Measurements from ENCODE around the gene PAXIP1.

The PAXIP1 gene

DNA sequence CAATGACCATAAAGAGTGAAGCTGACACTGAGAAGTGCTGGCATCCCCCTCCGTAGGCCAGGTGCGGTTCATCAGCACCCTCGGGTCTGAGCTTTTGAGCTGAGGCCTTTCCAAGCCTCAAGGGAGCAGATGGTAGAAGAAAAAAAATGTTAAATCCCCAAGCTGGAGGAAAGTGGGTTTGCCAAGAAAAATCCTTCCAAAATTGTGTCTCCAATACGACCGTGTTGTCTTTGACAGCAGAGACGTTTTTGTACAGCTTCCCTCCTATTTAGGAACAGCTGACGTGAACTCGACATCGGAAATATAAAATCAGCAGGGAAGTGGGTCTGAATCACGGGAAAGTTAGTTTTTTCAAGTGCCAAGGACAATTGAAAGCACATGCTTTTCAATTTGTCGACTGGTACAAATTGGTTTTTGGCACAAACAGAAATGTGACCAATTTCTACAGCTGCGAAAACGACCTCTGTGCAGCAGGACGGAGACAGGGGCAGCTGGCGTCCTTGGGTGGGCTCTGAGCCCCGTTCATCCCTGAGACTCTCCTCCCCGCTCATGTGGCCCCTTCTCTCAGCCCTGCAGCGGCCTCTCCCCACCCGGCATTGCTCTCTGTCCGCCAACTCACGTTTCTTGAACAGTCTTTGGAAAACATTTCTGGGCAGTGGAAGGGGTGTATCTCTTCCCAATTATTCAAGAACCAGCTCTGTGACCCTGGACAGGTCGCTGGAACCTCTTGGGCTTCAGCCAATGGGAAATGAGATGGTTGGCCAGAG lies 89.9 kb downstream of the PAXIP1 start:
- DNase-seq (ENCODE audit: low read depth), result no peak

DNA sequence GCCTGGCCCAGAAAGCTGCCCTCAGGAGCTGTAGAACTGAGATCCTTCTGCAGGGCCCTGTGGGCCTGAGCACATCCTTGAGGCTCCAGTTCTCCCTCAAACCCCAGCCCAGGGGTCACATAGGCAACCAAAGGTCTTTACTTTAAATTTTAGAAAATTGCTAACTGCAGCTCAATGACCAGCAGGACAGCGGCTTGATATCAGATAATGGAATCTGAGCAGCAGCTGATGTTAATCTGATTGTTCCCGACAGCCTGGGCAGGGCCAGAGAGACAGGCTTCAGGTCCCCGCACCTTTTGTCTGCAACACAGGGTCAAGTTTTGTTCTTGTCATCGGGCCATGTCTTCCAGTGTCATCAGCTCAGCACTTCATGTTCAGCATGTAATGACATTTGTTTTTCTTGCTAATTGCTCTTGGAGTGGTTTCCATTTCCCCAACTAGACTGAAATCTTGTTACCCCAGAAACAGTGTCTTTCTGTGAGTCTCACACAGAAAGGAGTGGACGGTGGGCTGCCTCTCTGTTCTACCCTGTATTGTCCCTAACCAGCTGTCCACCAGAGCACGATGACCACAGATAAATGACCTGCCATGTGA lies 91.0 kb downstream of the PAXIP1 start:
- DNase-seq (ENCODE audit: low read depth), result no peak

DNA sequence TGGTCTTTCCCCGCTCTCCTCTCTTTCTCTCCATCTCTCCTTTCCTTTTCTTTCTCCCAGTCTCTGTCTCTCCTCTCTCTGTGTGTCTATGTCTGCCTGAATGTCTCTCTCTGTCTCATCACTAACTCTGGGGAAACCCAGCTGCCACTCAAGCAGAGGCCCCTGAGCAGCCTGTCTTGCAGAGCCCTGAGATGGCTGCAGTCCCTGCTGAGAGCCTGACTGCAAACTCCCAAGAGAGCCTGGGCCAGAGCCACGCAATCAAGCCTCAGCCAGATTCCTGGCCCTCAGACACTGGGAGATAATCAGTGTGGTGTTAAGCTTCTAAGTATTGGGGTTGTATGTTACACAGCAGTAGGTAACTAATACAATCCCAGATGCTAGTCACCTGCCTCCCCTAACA lies 91.5 kb downstream of the PAXIP1 start:
- no peak for DNase-seq (ENCODE audit: low read depth)

DNA sequence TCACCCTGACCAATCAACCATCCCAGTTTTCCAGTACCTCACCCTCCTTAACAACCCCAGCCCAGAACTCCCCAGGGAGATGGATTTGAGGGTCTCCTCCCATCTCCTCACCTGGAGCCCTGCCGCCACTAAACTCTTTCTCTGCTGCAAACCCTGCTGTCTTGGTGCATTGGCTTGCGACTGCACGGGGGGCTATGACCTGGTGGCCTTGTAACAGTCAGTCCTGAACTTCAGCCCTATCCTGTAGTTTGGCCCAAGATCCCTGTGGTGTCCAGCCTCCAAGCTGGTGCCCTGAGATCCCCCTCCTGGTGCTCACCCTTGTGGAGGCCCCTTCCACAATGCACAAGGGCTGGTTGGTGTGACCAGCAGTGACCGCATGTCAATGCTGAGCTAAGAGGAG lies 91.9 kb downstream of the PAXIP1 start:
- no peak for DNase-seq (ENCODE audit: low read depth)

DNA sequence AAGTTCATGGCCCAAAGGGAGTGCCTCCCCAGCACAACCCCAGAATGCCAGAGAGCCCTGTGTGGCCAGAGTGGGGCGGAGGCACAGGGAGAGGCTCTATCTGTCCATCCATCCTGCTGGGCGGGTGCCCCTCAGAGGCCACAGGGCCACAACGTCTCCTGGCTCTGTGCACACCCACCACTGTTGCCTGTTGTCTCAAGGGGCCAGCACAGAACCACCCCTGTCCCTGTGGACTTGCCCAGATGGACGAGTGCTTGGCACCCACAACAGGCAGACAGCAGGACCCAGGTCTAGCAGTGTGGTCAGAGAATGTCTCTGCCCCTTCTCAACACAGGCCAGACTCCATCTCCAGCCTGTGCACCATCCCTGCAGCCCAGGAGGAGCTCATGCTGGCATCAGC lies 92.8 kb downstream of the PAXIP1 start:
- DNase-seq (ENCODE audit: low read depth), result no peak

DNA sequence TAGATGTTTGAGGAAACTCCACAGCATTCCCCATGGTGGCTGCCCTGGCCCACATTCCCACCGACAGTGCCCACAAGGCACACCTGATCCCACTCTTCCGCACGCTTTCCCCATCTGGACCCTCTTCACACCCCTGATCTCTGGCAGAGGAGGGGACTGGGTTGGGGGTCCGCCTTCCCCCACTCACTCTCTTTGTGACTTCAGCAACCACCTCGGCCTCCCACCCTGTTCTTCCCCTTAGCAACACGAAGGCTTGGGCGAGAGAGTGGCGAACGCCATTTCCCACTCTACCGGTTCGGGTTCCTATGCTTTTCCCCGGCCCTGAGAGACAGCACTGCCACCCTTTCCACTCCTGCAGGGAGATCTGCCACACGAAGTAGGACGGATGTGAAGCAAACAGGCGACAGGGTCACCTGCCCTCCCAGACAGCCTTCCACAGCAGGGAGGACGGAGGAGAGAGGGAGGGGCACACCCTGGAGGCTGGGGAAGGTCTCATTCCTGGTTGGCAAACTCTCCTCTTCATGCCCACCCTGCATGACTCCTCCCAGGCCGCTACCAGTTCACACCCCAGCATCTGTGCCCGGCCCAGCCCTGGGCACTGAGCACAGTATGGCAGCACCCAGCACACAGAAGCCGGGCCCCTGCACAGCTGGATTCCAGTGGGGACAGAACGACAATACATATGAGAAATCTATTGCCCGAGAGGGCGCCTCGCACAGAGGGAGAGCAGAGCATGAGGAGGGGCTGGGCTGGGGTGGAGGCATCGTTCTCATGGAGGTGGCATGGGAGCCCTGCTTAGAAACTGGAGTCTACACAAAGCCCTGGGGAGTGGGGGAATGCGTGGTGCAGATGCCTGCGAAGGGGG lies 93.5 kb downstream of the PAXIP1 start:
- DNase-seq (ENCODE audit: low read depth), result no peak

DNA sequence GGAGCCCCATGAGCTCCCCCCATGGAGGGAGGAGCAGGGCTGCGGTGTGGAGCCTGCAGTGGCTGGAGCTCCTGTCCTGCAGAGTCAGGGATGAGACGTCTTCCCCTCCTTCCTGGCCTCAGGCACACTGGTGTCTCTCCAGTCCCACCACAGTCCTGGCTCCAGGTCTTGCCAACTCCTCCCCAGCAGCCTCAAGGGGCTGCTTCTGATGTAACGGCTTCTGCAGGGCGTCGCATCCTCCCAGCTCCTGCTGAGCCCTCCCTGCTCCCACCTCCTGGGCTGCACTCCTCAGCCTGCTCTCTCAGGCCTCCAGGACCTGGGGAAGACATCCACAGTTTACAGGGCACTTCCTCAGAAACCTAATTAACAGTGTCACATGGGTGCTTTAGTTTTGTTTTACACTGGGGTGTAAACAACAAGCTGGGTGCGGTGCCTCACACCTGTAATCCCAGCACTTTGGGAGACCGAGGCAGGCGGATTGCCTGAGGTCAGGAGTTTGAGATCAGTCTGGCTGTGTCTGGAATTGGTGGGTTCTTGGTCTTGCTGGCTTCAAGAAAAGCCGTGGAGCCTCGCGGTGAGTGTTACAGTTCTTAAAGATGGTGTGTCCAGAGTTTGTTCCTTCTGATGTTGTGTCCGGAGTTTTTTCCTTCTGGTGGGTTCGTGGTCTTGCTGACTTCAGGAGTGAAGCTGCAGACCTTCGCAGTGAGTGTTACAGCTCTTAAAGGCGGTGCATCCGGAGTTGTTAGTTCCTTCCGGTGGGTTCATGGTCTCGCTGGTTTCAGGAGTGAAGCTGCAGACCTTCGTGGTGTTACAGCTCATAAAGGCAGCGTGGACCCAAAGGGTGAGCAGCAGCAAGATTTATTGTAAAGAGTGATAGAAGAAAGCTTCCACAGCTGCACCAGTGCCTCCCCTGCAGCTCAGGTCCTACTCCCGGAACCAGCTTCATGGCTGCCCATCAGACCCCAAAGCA lies 95.0 kb downstream of the PAXIP1 start:
- DNase-seq (ENCODE audit: low read depth), result no peak

DNA sequence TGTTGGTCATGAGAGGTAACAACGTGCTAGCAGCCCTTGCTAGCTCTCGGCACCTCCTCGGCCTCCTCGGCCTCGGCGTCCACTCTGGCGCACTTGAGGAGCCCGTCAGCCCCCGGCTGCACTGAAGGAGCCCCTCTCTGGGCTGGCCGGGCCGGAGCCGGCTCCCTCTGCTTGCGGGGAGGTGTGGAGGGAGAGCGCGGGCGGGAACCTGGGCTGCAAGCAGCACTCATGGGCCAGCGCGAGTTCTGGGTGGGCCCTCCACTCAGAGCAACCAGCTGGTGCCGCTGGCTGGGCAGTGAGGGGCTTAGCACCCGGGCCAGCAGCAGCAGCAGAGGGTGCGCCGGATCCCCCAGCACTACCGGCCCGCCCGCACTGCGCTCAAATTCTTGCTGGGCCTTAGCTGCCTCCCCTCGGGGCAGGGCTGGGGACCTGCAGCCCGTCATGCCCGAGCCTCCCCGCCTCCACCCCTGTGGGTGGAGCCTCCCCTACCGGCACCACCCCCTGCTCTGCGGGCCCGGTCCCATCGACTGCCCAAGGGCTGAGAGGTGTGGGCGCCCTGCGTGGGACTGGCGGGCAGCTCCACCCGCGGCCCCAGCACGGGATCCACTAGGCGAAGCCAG lies 96.1 kb downstream of the PAXIP1 start:
- no peak for DNase-seq (ENCODE audit: low read depth)

DNA sequence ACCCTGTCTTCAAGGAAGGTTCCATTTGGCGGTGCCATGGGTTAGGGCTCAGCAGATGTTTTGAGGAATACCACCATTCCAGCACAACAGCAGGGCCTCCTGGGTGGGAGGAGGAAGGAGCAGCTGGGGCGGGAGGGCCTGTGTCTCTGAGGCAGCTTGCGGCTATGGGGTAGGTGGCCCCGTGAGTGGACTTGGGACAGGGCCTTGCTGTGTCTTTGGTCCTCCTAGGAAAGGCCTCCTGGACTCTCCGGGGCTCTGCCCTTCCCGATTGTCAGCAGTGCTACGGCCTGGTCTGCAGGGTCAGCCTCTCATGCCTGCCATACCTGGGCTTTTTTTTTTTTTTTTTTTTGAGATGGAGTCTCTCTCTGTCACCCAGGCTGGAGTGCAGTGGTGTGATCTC lies 96.7 kb downstream of the PAXIP1 start:
- DNase-seq (ENCODE audit: low read depth), result no peak

DNA sequence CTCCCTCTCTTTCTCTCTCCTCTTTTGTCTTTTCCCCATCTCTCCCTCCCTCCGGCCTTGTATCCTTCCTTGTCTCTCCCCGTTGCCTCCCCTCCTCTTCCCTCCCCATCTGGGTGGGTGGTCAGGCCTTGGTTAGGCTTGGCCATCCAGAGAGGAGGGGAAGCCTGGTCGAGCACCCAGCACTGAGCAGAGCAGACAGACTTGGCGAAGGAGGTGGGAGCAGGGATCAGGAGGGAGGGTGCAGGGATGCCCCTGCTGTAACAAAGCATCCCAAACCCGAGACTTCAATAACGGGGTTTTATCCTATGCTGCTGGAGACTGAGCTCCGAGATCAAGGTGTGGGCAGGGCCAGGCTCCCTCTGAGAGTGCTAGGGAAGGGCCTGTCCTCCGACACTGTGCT lies 97.3 kb downstream of the PAXIP1 start:
- DNase-seq (ENCODE audit: low read depth), result no peak

DNA sequence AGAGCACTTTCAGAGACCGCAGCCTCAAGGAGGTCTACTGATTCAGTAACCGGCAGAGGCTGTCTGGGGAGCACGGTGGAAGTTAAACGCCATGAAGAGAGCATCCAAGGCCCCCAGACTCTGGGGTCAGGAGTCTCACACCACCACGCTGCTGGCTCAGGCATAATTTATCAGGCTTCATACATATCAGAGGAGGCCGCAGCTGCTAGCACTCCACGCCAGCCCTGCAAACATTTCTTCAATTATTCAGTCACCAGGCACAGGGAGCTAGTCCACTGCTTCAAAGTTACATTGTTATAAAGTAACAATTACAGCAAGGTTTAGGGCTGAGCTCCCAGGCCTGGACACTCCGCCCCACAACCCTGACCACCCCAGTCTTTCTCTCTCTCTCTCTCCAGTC lies 97.8 kb downstream of the PAXIP1 start:
- no peak for DNase-seq (ENCODE audit: low read depth)

DNA sequence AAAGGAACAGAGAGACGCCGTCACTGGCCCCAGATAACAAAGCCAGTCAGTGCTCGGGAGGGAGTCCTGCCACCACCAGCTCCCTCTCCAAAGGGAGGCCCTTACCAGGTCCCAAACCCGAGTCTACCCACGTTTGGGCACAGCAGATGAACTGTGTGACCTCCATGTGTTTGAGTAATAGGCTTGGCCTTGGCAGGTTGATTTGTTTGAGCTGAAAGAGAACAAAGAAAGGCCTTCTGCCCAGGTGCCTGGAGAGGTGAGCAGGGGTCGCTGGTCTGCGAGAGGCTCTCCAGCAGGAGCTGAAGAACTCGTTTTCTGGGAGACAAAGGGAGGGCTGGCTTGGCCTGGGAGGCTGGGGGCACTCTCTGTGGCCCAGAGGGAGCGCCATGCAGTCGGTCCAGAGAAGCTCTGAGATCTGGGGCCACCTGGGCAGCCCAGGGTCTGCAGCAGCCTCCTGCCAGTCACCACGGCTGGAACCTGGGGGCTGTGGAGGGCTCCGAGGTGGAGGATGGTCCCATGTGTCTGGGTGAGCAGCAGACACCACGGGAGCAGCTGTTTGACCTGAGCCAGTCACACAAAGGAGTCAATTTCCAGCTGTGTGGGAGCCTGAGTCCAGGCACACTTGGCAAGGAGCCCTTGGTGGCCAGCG lies 99.7 kb downstream of the PAXIP1 start:
- no peak for DNase-seq (ENCODE audit: low read depth)

DNA sequence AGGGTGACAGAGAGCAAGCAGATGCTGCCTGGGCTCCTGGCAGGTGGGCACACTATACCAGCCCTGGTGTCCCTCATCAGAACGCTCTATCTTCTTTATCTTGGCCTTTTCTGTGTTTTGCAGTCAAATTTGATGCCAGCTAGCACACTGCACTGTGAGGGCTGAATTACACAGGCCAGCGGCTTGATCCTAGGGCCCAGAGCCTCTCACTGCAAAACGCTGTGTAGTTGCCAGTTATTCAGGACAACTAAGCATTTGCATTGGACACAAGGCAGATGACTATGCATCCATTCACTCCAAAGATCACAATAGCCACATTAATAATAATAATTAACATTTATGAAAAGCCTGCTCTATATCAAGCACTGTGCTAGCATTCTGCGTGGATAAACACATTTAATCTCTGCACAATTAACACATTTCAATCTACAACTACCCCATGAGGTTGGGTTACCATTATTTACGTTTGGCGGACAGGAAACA lies 100.3 kb downstream of the PAXIP1 start:
- no peak for DNase-seq (ENCODE audit: low read depth)

DNA sequence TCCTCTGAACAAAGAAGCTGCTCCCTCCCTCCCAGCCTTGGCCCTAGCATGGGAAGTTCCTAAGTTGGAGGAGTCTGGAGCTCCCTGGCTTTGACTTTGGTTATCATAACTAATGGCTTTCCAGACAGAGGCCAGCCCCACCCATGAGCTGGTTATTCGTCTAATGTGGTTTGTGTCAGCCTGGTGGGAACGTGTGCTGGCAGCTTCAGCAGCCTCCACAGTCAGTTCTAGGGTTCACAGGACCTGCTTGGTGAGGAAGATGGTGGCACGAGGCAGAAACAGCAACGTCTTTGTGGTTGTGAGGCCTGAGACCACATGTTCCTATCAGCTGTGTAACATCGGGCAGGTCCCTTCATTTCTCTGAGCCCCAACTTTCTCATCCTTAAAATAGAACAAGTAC lies 103.1 kb downstream of the PAXIP1 start:
- DNase-seq (ENCODE audit: low read depth), result no peak

DNA sequence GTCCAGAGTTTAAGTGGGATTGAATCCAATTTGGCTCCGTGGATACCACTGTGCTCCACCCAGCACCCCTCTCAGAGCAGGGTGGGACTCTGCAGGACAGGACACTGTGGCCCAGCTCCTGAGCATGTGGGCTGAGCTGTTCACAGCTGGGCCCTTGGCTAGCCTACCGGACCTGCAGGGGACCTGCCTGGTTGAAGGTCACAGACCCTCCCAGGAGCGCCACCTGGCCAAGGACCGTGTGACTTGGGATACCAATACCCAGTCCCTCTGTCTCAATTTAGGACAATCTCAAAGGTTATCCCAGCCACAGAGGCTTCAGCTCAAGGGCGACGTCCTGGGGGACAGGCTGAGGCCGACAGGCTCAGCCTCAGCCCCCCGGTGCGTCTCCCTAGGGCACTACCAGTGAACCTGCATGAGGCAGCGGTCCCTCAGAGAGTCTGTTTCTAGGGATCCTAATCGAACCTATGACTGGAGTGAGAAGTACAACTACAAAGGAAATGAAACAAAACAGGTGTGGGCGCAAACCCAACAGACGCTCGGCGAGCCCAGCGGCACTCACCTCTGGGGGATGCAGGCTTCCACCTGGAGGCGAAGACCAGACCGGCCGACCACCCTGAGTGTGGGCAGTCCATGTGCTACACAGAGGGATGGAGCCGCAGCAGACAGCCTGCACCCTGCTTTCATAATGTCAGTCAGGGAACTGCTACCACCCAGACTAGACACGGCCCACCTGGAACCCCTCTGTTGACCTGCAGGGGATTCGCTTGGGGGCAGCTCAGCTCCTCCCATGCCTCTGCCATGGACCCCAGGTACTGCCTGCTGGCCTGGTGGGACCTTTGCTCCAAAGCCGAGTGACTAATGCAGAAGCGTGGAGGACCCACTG lies 103.7 kb downstream of the PAXIP1 start:
- DNase-seq (ENCODE audit: low read depth), result no peak

DNA sequence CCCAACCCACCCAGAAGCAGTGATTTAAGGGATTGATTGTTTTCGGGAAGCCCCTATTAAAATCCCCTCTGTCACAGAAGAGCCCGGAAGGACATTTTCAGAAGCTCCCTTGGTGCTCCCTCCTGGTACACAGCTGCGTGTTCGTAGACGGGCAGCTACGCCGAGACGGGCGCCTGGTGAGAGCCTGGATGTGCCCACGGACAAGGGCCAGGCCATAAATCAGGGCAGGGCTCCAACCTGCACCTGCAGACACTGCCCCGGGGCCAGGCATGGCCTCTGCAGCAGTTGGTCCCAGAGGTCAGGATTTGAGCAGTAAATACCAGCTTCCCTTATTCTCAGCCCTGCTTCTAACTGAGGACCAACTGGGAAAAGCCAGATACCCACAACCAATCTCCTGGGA lies 106.8 kb downstream of the PAXIP1 start:
- no peak for DNase-seq (ENCODE audit: low read depth)
